Measurements from ENCODE around the gene HPD. TPM values are rescaled to one million over a fixed set of nuclear protein-coding genes. Genes with fewer than 3 reads are reported as not detected.
A peak's percentile ranks its signal among the peaks of the same experiment; 100 is the strongest.

The HPD gene
- total RNA-seq, 2 donors from 2014 or later = 0.16 TPM; not detected in 1

DNA sequence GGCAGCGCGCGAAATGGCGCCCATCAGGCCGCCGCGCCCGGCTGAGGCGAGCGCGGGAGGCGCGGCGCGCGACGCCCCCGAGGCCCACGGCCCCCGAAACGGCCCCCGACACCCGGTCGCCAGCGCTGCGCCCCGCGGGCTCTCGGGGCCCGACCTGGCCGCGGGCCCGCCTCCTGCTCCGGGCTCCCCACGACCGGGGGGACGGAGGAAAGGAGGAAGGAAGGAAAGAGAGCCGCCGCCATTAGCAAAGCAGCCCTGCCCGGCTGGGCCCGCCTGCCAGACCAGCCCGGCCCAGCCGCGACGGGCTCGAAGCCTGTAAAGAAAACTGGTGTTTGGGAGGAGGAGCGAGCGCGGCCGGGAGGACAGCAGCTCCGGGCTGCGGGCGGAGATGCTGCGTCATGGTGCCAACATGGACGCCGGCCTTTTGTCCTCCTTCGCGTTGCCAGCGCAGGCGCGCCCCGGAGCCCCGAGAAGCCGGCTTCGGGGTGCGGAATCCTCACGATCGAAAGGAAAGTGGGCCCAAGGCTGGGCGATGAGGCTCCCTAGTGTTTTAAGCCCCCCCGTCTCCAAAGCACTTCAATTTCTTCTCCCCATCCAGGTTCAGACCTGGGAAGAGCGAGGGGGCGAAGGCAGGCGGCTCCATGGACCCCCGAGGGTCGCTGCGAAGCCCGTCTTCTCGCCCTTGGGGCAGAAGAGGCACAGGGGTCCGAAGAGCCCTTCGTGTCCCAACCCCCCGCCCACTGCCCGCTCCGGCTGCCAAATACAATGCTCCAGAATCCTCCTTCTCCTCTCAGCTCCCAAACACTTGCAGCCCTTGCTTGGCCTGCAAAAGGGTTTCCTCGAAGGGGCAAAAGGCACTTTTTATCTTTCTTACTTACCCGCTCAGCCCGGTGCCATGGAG is 57.7 kb downstream of the HPD start:
- Mint-ChIP-seq H3K36me3 (peaks cover 38 to 41% of the 10 kb centered on the region in 2 donors), H3K27ac (peak overlapping the region; percentile 90 to 99), H3K9me3 (no peaks in the 10 kb centered on the region)
- peak; percentile 2 to 13 for ATAC-seq
- peak; percentile 62 to 79 for DNase-seq (ENCODE audit: low spot score in 2 of 2)

DNA sequence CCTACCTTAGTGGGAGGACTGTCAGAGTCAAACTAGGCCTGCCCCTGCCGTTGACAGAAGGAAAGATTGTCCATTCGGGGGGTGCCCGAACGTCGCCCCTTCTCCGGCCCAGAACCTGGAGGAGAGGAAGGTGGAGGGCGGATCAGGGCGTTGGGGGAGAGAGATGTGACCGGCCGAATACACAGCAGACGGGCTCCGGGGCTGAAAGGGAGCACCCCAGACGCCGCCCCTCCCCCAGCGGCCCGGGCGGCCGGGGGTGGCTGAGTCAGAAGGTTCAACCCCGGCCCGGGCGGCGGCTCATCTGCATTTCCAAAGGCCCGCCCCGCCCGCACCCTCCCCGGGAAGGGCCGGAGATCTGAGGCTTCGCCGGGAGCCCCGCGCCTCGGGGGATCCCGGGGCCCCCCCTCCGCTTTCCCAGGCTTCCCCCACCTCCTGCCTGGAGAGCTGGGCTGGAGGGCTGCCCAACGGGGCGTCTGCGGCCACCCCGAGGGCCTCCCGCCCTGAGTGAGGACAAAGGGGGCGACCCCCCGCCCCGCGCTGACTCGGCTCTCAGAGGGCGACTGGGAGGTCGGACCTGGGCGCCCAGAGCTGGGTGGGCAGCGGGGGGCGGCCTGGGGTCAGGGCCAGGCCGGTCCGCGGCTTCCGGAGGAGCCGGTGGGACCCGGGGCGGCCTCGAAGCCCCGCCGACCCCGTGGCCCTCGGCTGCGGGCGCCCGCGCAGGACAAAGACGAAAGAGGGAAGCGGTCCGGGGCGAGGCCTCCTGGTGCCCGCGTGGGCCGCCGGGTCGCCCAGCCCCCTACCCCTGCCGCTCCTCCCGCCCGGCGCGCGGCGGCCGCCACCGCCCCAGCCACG is 58.6 kb downstream of the HPD start:
- no peaks in the 10 kb centered on the region for H3K9me3 Mint-ChIP-seq
- H3K36me3 Mint-ChIP-seq = peaks cover 38 to 41% of the 10 kb centered on the region in 2 donors
- DNase-seq (ENCODE audit: low spot score in 2 of 2) (peak; percentile 84 to 89), ATAC-seq (peak; percentile 50 to 58)
- peak overlapping the region; percentile 90 to 96 for H3K27ac Mint-ChIP-seq

- peak in 1 of 2 donors; percentile 7 for ATAC-seq
- H3K9me3 Mint-ChIP-seq = no peaks in the 10 kb centered on the region
- DNase-seq (ENCODE audit: low spot score in 2 of 2) = peak in 1 of 2 donors; percentile 42
- H3K27ac Mint-ChIP-seq = peak overlapping the region; percentile 66 to 86
- H3K36me3 Mint-ChIP-seq = peaks cover 37 to 38% of the 10 kb centered on the region in 2 donors
Measured at GRCh38 chr12:121799156-121799841, 59.4 kb downstream of the HPD start.

DNA sequence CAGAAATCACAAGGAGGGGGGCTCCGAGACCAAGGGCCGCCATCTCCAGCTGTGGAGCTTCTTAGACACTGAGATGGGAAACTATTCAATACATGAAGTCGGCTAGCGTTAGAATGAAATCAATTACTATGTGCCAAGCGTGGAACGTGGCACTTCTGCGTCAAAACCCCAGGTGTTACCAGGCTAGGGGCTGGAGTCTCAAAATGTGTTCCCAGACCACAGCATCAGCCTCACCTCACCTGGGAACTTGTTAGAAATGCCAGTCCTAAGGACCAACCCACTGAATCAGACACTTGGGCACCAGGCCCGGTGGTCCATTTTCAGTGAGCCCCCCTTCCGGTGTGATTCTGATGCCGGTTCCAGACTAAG is 59.9 kb downstream of the HPD start:
- Mint-ChIP-seq H3K27ac (peak overlapping the region; percentile 66 to 84), H3K36me3 (peaks cover 36 to 38% of the 10 kb centered on the region in 2 donors), H3K9me3 (no peaks in the 10 kb centered on the region)
- DNase-seq (ENCODE audit: low spot score in 2 of 2) (no peak), ATAC-seq (no peak)

GRCh38 chr12:121797937-121798786 is 60.5 kb downstream of the HPD start:
- Mint-ChIP-seq H3K36me3 (peaks cover 36% of the 10 kb centered on the region in 2 donors), H3K27ac (peak overlapping the region; percentile 66 to 84), H3K9me3 (no peaks in the 10 kb centered on the region)
- no peak for ATAC-seq
- no peak for DNase-seq (ENCODE audit: low spot score in 2 of 2)

- Mint-ChIP-seq H3K27ac (peak overlapping the region; percentile 2 to 36), H3K36me3 (peaks cover 31 to 34% of the 10 kb centered on the region in 2 donors), H3K9me3 (no peaks in the 10 kb centered on the region)
- DNase-seq (ENCODE audit: low spot score in 2 of 2) = no peak
- no peak for ATAC-seq
Measured at GRCh38 chr12:121796855-121797751, 61.6 kb downstream of the HPD start.

- Mint-ChIP-seq H3K36me3 (peaks cover 33 to 35% of the 10 kb centered on the region in 2 donors), H3K27ac (peak overlapping the region; percentile 93 to 97), H3K9me3 (no peaks in the 10 kb centered on the region)
- peak; percentile 10 to 21 for ATAC-seq
- DNase-seq (ENCODE audit: low spot score in 2 of 2) = peak; percentile 83 to 89
Measured at GRCh38 chr12:121795034-121795968, 63.4 kb downstream of the HPD start.

DNA sequence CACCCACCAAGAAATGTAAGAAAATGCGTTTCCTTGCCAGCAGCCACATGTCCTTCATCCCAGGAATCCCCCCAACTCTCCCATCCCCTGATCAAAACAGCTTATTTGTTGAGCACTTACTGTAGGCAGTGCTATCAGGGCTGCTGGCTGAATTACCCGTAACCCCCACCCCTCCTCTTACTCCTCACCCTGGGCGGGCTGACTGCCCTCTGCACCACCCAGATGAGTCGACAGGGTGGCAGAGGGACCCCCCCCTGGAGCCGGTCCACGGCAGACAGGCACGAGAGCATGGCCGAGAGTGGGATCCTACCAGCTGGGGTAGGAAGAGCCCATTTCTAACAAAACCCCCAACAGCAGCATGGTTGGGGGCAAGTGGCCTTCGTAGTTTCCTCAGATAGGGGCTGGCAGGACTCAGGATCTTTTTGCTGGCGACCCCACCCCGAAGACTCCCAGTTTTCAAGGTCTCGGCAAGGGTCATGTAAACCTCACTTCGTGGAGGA is 64.1 kb downstream of the HPD start:
- H3K9me3 Mint-ChIP-seq = no peaks in the 10 kb centered on the region
- ATAC-seq = peak; percentile 26 to 32
- peaks cover 35 to 37% of the 10 kb centered on the region in 2 donors for H3K36me3 Mint-ChIP-seq
- DNase-seq (ENCODE audit: low spot score in 2 of 2) = peak in 1 of 2 donors; percentile 80
- peak overlapping the region; percentile 93 to 97 for H3K27ac Mint-ChIP-seq

DNA sequence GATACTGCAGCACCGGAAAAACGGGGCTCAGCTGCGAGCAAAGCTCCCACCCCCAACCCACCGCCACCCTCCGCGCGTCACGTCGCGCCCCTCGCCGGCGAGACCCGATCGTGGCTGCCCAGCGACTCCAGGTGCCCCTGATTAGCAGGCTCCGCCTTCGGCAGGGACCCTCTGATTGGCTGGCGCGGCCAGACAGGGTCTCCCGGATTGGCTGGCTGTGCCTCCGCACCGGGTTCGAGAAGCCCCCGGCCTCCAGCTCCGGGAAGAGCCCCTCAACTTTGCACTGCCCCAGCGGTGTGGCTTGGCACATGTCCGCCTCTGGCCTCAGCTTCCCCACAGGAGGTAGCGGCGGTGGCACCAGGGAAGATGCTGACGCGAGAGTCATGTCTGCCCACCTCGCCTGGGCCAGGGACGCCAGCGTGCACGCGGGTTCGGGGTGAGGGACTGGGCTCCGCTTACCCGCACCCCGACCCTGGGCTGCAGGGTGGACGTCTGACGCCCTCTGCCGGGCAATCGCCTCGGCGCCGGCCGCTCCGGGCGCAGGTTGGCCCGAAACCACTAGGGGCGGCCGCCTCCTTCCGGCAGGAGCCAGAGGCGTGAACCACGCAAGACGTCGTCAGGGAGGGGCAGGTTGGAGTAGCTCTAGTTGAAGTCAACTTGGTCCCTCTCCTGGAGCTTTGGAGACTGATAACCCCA is 64.7 kb downstream of the HPD start:
- peak; percentile 97 to 98 for DNase-seq (ENCODE audit: low spot score in 2 of 2)
- Mint-ChIP-seq H3K36me3 (peaks cover 32 to 34% of the 10 kb centered on the region in 2 donors), H3K27ac (peak overlapping the region; percentile 93 to 97)

DNA sequence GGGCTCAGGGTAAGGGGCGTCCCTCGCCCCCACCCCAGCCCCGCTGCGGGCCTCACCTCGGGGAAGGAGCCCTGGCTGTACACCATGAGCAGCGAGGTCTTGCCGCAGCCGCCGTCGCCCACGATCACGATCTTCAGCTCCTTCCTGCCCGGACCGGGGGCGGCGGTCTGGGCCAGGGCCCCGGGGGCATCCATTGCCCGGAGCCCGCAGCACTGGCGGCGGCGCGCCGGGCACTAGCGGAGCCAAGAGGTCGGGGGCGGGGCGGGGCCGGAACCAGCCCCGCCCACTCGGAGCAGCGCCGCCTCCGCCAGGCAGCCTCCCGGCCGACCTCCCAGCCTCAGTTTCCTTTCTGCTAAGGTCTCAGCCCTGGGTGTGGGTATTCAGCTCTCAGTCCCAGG is 65.2 kb downstream of the HPD start, which contains the start of gene RHOF:
TSS of gene RHOF (minus strand) at position 249 of the 398 bp plus-strand sequence. CDS start at position 194, 55 bp downstream.
- no peak for DNase-seq (ENCODE audit: low spot score in 2 of 2)
- Mint-ChIP-seq H3K36me3 (peaks cover 26 to 28% of the 10 kb centered on the region in 2 donors), H3K9me3 (no peaks in the 10 kb centered on the region), H3K27ac (peak within 1 kb of the TSS; percentile 93 to 97)
- peak; percentile 17 to 33 for ATAC-seq

More for the DNA sequence above, 64.7 kb downstream of the HPD start:
- peak; percentile 63 to 73 for ATAC-seq
- no peaks in the 10 kb centered on the region for H3K9me3 Mint-ChIP-seq

DNA sequence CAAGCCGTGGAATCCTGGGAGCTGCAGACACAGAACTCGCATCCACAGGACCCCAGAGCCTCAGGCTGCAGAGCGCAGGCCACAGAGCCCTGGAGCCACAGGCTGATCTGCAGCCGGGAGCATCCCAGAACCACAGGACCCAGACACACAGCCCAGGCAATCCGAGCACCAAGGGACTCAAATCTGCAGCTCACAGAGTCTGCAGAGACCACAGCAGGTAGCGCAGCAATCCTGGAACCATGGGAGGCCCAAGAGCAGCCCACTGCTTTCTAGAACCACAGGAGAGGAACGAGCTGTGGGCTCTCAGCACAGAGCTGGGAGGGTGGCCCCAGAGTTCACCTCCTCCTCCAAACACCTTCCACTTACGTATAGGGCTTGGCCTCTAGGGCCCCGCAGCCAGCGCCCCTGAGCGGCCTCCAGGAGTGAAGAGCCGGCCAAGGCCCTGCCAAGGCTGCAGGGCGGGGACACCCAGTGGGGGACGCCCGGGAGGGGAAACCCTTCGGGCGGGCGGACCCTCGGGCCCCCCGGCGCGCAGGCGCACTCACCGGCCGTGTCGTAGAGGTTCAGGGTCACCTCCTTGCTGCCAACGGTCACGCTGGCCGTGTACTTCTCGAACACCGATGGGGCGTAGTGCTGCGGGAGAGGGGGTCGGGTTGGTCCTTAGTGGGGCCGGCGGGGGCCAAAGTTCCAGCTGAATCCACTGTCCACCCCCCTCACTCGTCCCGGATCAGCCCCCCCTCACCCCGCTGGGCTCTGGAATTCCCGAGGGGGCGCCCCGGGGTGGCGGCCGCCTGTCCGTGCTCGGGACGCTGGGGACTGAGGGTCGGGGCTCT is 65.8 kb downstream of the HPD start:
- H3K9me3 Mint-ChIP-seq = no peaks in the 10 kb centered on the region
- peak overlapping the region; percentile 80 to 97 for H3K27ac Mint-ChIP-seq
- peaks cover 22 to 24% of the 10 kb centered on the region in 2 donors for H3K36me3 Mint-ChIP-seq
- ATAC-seq (peak; percentile 2 to 22), DNase-seq (ENCODE audit: low spot score in 2 of 2) (peak; percentile 65 to 76)

All from activated naive CD4-positive, alpha-beta T cell treated with anti-CD3 and anti-CD28 coated beads, Interleukin-2, amount 50 U/mL, for 72 hours (primary cell).